Stimulated activated CD8-positive, alpha-beta memory T cell treated with anti-CD3 and anti-CD28 coated beads, Interleukin-2, amount 100 ng/mL, for 48 hours (primary cell): ENCODE measurements around the gene HYI.
A peak's percentile ranks its signal among the peaks of the same experiment; 100 is the strongest.
"Not testable (repeated sequence)": the region's sequence is repeated elsewhere in the genome, so short reads cannot be mapped to it uniquely, and the experiment has no call there.

ENCODE experiments used
- DNase-seq, 2 donors: peaks; one replicate each; pipeline ENCODE4 v3.0.0-alpha.2; 2020; ENCODE audit warnings: low read depth in 2 of 2

Gene HYI

GRCh38 chr1:43464681-43465504 is 11.2 kb upstream of the HYI start:
- DNase-seq = no peak

GRCh38 chr1:43463479-43463878 is 9.7 kb upstream of the HYI start:
- DNase-seq = no peak

GRCh38 chr1:43460988-43461693 is 7.4 kb upstream of the HYI start:
- no peak for DNase-seq

GRCh38 chr1:43458379-43458778 is 4.6 kb upstream of the HYI start:
- not testable (repeated sequence) for DNase-seq

GRCh38 chr1:43455213-43455889 is 1.6 kb upstream of the HYI start:
- no peak for DNase-seq

GRCh38 chr1:43454270-43455011 is 710 bp upstream of the HYI start:
- peak in 1 of 2 donors; percentile 41 for DNase-seq

GRCh38 chr1:43452789-43453441 is 816 bp downstream of the HYI start:
- DNase-seq = no peak

- no peak for DNase-seq
These were observed 1.8 kb downstream of the HYI start for GRCh38 chr1:43451701-43452532.

- DNase-seq = no peak
These were observed 2.6 kb downstream of the HYI start for GRCh38 chr1:43451157-43451591.

- DNase-seq = no peak
These were observed 3.3 kb downstream of the HYI start for GRCh38 chr1:43450251-43450941.

GRCh38 chr1:43449708-43450069 is 4.0 kb downstream of the HYI start:
- no peak for DNase-seq

- DNase-seq = no peak
These were observed 4.6 kb downstream of the HYI start for GRCh38 chr1:43448955-43449707.

- no peak for DNase-seq
These were observed 5.6 kb downstream of the HYI start for GRCh38 chr1:43447891-43448708.

GRCh38 chr1:43446881-43447835 is 6.6 kb downstream of the HYI start:
- DNase-seq = no peak

- DNase-seq = no peak
These were observed 7.4 kb downstream of the HYI start for GRCh38 chr1:43446388-43446740.

GRCh38 chr1:43445606-43446387 is 7.9 kb downstream of the HYI start:
- DNase-seq = no peak
